Erythroblast (primary cell): ENCODE data around the gene GRIK1.

Experiments
- GATA1 ChIP-seq: IDR thresholded peaks from 2 replicates; pipeline ENCODE4 v1.6.1; 2011; ENCODE audit warnings: low read depth, mild to moderate bottlenecking, control low read depth, low read length, moderate library complexity
- POLR2A ChIP-seq: IDR thresholded peaks from 2 replicates; pipeline ENCODE4 v1.6.1; 2011; ENCODE audit warnings: mild to moderate bottlenecking, low read length

GRCh38 chr21:29549614-29550013, 390.2 kb downstream of the GRIK1 start:
- TF ChIP-seq POLR2A (no peak), GATA1 (no peak)
